ENCODE results near the gene APBB2. TPM values are rescaled to one million over a fixed set of nuclear protein-coding genes. Genes with fewer than 3 reads are reported as not detected.

APBB2 gene
- polyA plus RNA-seq, 3 donors = 0.15 to 0.33 TPM; not detected in 1

DNA sequence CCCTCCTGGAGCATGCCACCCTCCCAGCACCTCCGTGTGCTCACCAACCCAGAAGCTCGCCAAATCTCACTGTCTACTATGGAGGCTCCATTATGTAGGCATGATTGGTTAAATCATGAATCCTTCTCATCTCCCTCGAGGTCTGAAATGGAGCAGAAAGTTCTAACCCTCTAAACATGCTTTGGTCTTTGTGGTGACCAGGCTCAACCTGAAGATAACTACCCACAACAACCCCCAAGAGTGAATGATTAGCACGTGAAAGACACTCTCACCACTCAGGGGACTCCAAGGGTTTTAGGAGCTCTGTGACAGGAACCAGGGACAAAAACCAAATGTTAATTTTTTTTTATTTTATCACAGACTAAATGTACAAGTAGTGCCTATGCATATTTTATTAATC is 47.2 kb downstream of the APBB2 start:
- Histone ChIP-seq H3K36me3 (replicated peaks in 1 of 2; ENCODE audit: control insufficient read depth in 1 of 2, insufficient read depth in 2 of 2, low read length in 2 of 2) (no peaks in the 10 kb centered on the region), H3K9me3 (replicated peaks in 1 of 2; ENCODE audit: control insufficient read depth in 1 of 2, insufficient read depth in 1 of 2, low read length in 2 of 2) (peaks cover 0 to 13% of the 10 kb centered on the region in 2 donors), H3K9ac (ENCODE audit: insufficient read depth, low read length, poor library complexity, severe bottlenecking) (no peak overlapping the region), H3K27me3 (ENCODE audit: control insufficient read depth in 2 of 2, insufficient read depth in 2 of 2, low read length in 2 of 2) (no peaks in the 10 kb centered on the region), H3K4me1 (ENCODE audit: control insufficient read depth in 1 of 2, insufficient read depth in 2 of 2, low read length in 2 of 2) (peaks cover 0 to under 1% of the 10 kb centered on the region in 2 donors), H3K27ac (ENCODE audit: low read depth in 1 of 2, low read length in 2 of 2) (no peak overlapping the region), H3K4me2 (replicated peaks; ENCODE audit: extremely low read depth, low read length, poor library complexity, severe bottlenecking) (no peak overlapping the region), H2AFZ (ENCODE audit: insufficient read depth, low read depth, low read length, poor library complexity, severe bottlenecking) (no peak overlapping the region), H4K20me1 (ENCODE audit: insufficient read depth, low read length) (no peaks in the 10 kb centered on the region), H3K4me3 (replicated peaks in 1 of 3; ENCODE audit: low read depth in 2 of 3, low read length in 3 of 3) (no peak overlapping the region), H3K79me2 (ENCODE audit: insufficient read depth, low read length) (no peaks in the 10 kb centered on the region)
- no CpG with 5 or more reads among the region's 4 CpGs for WGBS (ENCODE audit: insufficient coverage)
- intact Hi-C loops (cut with micrococcal nuclease) = no loop called here
- no peaks in the 10 kb centered on the region for H3K36me3 Mint-ChIP-seq
- H3K4me1 Mint-ChIP-seq = peaks cover 2% of the 10 kb centered on the region
- H3K27me3 Mint-ChIP-seq (ENCODE audit: low read depth in 3 of 3) = peaks cover 1 to 4% (median 2%) of the 10 kb centered on the region in 3 donors
- peaks cover 3 to 20% (median 12%) of the 10 kb centered on the region in 7 donors for H3K9me3 Mint-ChIP-seq
- H3K27ac Mint-ChIP-seq = no peak overlapping the region
- TF ChIP-seq, protein P1, sequence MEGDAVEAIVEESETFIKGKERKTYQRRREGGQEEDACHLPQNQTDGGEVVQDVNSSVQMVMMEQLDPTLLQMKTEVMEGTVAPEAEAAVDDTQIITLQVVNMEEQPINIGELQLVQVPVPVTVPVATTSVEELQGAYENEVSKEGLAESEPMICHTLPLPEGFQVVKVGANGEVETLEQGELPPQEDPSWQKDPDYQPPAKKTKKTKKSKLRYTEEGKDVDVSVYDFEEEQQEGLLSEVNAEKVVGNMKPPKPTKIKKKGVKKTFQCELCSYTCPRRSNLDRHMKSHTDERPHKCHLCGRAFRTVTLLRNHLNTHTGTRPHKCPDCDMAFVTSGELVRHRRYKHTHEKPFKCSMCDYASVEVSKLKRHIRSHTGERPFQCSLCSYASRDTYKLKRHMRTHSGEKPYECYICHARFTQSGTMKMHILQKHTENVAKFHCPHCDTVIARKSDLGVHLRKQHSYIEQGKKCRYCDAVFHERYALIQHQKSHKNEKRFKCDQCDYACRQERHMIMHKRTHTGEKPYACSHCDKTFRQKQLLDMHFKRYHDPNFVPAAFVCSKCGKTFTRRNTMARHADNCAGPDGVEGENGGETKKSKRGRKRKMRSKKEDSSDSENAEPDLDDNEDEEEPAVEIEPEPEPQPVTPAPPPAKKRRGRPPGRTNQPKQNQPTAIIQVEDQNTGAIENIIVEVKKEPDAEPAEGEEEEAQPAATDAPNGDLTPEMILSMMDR (IDR thresholded peaks at IDR 0.05) = no peak
- no peak for DNase-seq
- no peak overlapping the region for H3K4me3 Mint-ChIP-seq

DNA sequence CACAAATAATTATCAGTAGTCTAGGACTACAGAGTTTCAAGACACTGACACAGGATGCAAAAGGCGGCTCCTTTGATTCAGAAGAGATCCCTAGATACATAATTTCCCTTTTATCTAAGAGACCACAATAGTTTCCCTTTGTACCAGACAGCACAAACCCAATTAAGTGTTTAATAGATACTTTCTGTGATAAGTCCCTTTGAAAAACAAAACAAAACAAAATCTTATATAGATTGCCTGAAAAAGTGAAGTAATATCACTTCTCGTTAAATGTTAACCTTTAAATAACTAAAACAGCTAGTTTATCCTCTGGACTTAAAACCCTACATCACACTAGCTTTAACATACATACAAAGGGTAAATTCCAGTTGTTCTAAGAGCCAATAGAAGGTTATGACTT is 49.9 kb downstream of the APBB2 start:
- H3K9me3 ChIP-seq (replicated peaks in 1 of 2; ENCODE audit: control insufficient read depth in 1 of 2, insufficient read depth in 1 of 2, low read length in 2 of 2) = peaks cover 0 to 13% of the 10 kb centered on the region in 2 donors
- H3K4me1 ChIP-seq (ENCODE audit: control insufficient read depth in 1 of 2, insufficient read depth in 2 of 2, low read length in 2 of 2) = no peaks in the 10 kb centered on the region
- H4K20me1 ChIP-seq (ENCODE audit: insufficient read depth, low read length) = no peaks in the 10 kb centered on the region
- no peak overlapping the region for H2AFZ ChIP-seq (ENCODE audit: insufficient read depth, low read depth, low read length, poor library complexity, severe bottlenecking)
- TF ChIP-seq, protein P1 (IDR thresholded peaks at IDR 0.05) = no peak
- H3K27me3 ChIP-seq (ENCODE audit: control insufficient read depth in 2 of 2, insufficient read depth in 2 of 2, low read length in 2 of 2) = peaks cover 0 to 2% of the 10 kb centered on the region in 2 donors
- no CpG with 5 or more reads among the region's 2 CpGs for WGBS (ENCODE audit: insufficient coverage)
- no peak overlapping the region for H3K27ac Mint-ChIP-seq
- intact Hi-C loops (cut with micrococcal nuclease) = no loop called here
- no peaks in the 10 kb centered on the region for H3K36me3 Mint-ChIP-seq
- H3K9ac ChIP-seq (ENCODE audit: insufficient read depth, low read length, poor library complexity, severe bottlenecking) = no peak overlapping the region
- H3K4me2 ChIP-seq (replicated peaks; ENCODE audit: extremely low read depth, low read length, poor library complexity, severe bottlenecking) = no peak overlapping the region
- H3K4me1 Mint-ChIP-seq = peaks cover 2% of the 10 kb centered on the region
- no peaks in the 10 kb centered on the region for H3K79me2 ChIP-seq (ENCODE audit: insufficient read depth, low read length)
- H3K27me3 Mint-ChIP-seq (ENCODE audit: low read depth in 3 of 3) = peaks cover 1 to 2% (median 1%) of the 10 kb centered on the region in 3 donors
- H3K9me3 Mint-ChIP-seq = peaks cover 3 to 20% (median 11%) of the 10 kb centered on the region in 7 donors
- H3K27ac ChIP-seq (ENCODE audit: low read depth in 1 of 2, low read length in 2 of 2) = no peak overlapping the region
- no peak overlapping the region for H3K4me3 Mint-ChIP-seq
- DNase-seq = no peak
- no peaks in the 10 kb centered on the region for H3K36me3 ChIP-seq (replicated peaks in 1 of 2; ENCODE audit: control insufficient read depth in 1 of 2, insufficient read depth in 2 of 2, low read length in 2 of 2)
- no peak overlapping the region for H3K4me3 ChIP-seq (replicated peaks in 1 of 3; ENCODE audit: low read depth in 2 of 3, low read length in 3 of 3)
